H1 (cell line): ENCODE results near the gene TARS3. TPM values are rescaled to one million over a fixed set of nuclear protein-coding genes. Genes with fewer than 3 reads are reported as not detected.

Experiments used
- PHF8 ChIP-seq: fragments of 200-600 bp; sonication (generic); conservative IDR thresholded peaks from 2 replicates; pipeline ENCODE4 v1.7.1; 2012; ENCODE audit warnings: low read depth, mild to moderate bottlenecking, inconsistent platforms, low read length, moderate library complexity
- polyA plus RNA-seq, 7 experiments: library from polyadenylated mRNA; depleted of rRNA in 3 of 7; stranded (reverse) in 5 of 7; unstranded in 2 of 7; fragments of >200 nt in 5 of 7; fragments of 200-250 nt in 2 of 7; gene quantifications; 1 replicate in 5 of 7; 2 replicates in 1 of 7; 4 replicates in 1 of 7; pipeline versions ENCODE4 v1.2.1 to v1.2.3, GENCODE V29; 2011 to 2013; ENCODE audit warnings: missing spikeins in 2 of 7, mixed read lengths in 2 of 7
- total RNA-seq: library from RNA; stranded (reverse); fragmentation: NEBNext Ultra II Directional; extraction: Animal tissue kit (Norgen Biotek cat#: 25700); gene quantifications from 2 replicates; pipeline ENCODE4 v1.2.1, GENCODE V29; 2021

The TARS3 gene
- total and polyA plus RNA-seq, 2 of the 8 experiments (the other 6 are each of a cell fraction or from before 2014, with no cell fraction given) = 2.1 to 13.9 TPM

- no peak for TF ChIP-seq PHF8
These were observed 31.3 kb downstream of the TARS3 start (continued) for GRCh38 chr15:101692801-101693598.
